Spleen (tissue), 11 donors: ENCODE data around the gene TES. TPM values are rescaled to one million over a fixed set of nuclear protein-coding genes. Genes with fewer than 3 reads are reported as not detected.

Experiments
- DNase-seq: peaks from one replicate; pipeline ENCODE4 v3.0.0-alpha.2; 2020
- H3K27ac ChIP-seq, 8 donors: fragments of 200-600 bp; sonication (generic) in 7 of 8; 1 replicate in 4 of 8; 2 replicates in 4 of 8; pipeline versions ENCODE4 v1.5.0 to v1.8.0; 2016 to 2021; ENCODE audit warnings: inconsistent platforms in 4 of 8, mild to moderate bottlenecking in 4 of 8, moderate library complexity in 1 of 8
- H3K27me3 ChIP-seq, 7 donors: fragments of 200-600 bp; sonication (generic) in 6 of 7; replicated peaks in 1 of 7; 1 replicate in 4 of 7; 2 replicates in 3 of 7; pipeline versions ENCODE4 v1.5.0 to v1.8.0; 2016 to 2021; ENCODE audit warnings: inconsistent platforms in 3 of 7, mild to moderate bottlenecking in 1 of 7
- H3K36me3 ChIP-seq, 6 donors: fragments of 200-600 bp; sonication (generic) in 5 of 6; 1 replicate in 4 of 6; 2 replicates in 2 of 6; pipeline versions ENCODE4 v1.5.0 to v1.8.0; 2016 to 2021; ENCODE audit warnings: inconsistent platforms in 2 of 6
- H3K4me1 ChIP-seq, 6 donors: fragments of 200-600 bp; sonication (generic) in 5 of 6; 1 replicate in 3 of 6; 2 replicates in 3 of 6; pipeline versions ENCODE4 v1.5.0 to v1.8.0; 2016 to 2021; ENCODE audit warnings: inconsistent platforms in 3 of 6
- H3K4me3 ChIP-seq, 8 donors: fragments of 200-600 bp; sonication (generic) in 7 of 8; 1 replicate in 4 of 8; 2 replicates in 4 of 8; pipeline versions ENCODE4 v1.5.0 to v1.8.0; 2016 to 2021; ENCODE audit warnings: inconsistent platforms in 4 of 8, mild to moderate bottlenecking in 4 of 8, moderate library complexity in 2 of 8
- H3K9me3 ChIP-seq, 8 donors: fragments of 200-600 bp; sonication (generic) in 7 of 8; 1 replicate in 4 of 8; 2 replicates in 4 of 8; pipeline versions ENCODE4 v1.5.0 to v1.8.0; 2016 to 2021; ENCODE audit warnings: inconsistent platforms in 4 of 8
- CTCF ChIP-seq, 11 experiments: fragments of 200-600 bp in 7 of 11; fragments of 450-650 bp in 4 of 11; sonication (generic) in 4 of 11; IDR thresholded peaks in 8 of 11; conservative IDR thresholded peaks in 3 of 11; 1 replicate in 7 of 11; 2 replicates in 4 of 11; pipeline versions ENCODE4 v1.4.0 to v1.8.0; 2016 to 2021; ENCODE audit warnings: antibody characterized with exemption in 11 of 11, inconsistent platforms in 4 of 11, mild to moderate bottlenecking in 1 of 11
- POLR2A ChIP-seq, 3 donors: fragments of 450-650 bp; IDR thresholded peaks; one replicate each; pipeline ENCODE4 v1.5.1; 2017; ENCODE audit warnings: antibody characterized with exemption in 3 of 3, mild to moderate bottlenecking in 1 of 3
- POLR2AphosphoS5 ChIP-seq, 3 donors: sonication (generic); formaldehyde crosslinking; IDR thresholded peaks; one replicate each; pipeline ENCODE4 v1.5.1; 2017; ENCODE audit warnings: antibody characterized with exemption in 3 of 3
- WGBS, 5 donors: extraction: QIAGEN DNeasy Blood & Tissue Kit in 3 of 5; methylation state at CpG; one replicate each; pipeline versions ENCODE4 v1.1.5 to v1.1.7; 2013 to 2018; 5-methylcytosine and 5-hydroxymethylcytosine counted together
- intact Hi-C: fragments of 100-400 bp; cut with DNase I; formaldehyde crosslinking; loops from one replicate; pipeline ENCODE4 v1.15.0; 2023; ENCODE audit warnings: low total_unique reads
- polyA plus RNA-seq, 3 donors: library from polyadenylated mRNA; stranded (reverse); fragments of 200-250 nt; gene quantifications; one replicate each; pipeline ENCODE4 v1.2.1, GENCODE V29; 2013
- total RNA-seq, 7 donors: library from RNA; depleted of rRNA in 3 of 7; stranded (reverse); fragments of >200 nt in 3 of 7; fragmentation: NEBNext Ultra II Directional in 4 of 7; extraction: Animal tissue kit (Norgen Biotek cat#: 25700) in 4 of 7; gene quantifications; one replicate each; pipeline versions ENCODE4 v1.1.0 to v1.2.1, GENCODE V29; 2016 to 2021
- donor health status: healthy with polysubstance abuse.
- donor health status: DM: no; HTN: no; CAD: no; lungs with moderate emphysema.
- donor health status: DM: no; HTN: no; CAD: no.
- donor health status: Bipolar disorder and iron deficiency.
- donor health status: healthy.
- donor health status: DM: no; HTN: no; CAD: no.
- donor health status: DM: yes; HTN: yes; CAD: no.

Gene TES
- total and polyA plus RNA-seq, 10 donors: 28.5 to 79.7 (median 62.2) TPM

GRCh38 chr7:116224492-116225098 lies 14.3 kb downstream of the TES start:
- H3K9me3 ChIP-seq: no peaks in the 10 kb centered on the region
- WGBS, 5 donors: 33 to 65% (median 54%) methylated on average over 2 of the region's 2 CpGs
- H3K36me3 ChIP-seq: no peaks in the 10 kb centered on the region
- no peak for TF ChIP-seq POLR2AphosphoS5 (IDR thresholded peaks at IDR 0.05)
- TF ChIP-seq CTCF (IDR thresholded peaks at IDR 0.05 in 8 of 11, conservative IDR thresholded peaks at IDR 0.05 in 3 of 11): no peak
- TF ChIP-seq POLR2A (IDR thresholded peaks at IDR 0.05): no peak
- intact Hi-C loops: no loop called here
- H3K27me3 ChIP-seq: no peaks in the 10 kb centered on the region
- peaks cover 5 to 97% (median 49%) of the 10 kb centered on the region in 6 donors for H3K4me1 ChIP-seq
- H3K4me3 ChIP-seq: no peak overlapping the region
- DNase-seq: no peak
- H3K27ac ChIP-seq: peak overlapping the region in 1 of 8 donors; percentile 2

GRCh38 chr7:116225860-116226259 lies 15.5 kb downstream of the TES start:
- H3K27ac ChIP-seq: no peak overlapping the region
- DNase-seq: no peak
- H3K27me3 ChIP-seq: no peaks in the 10 kb centered on the region
- H3K9me3 ChIP-seq: no peaks in the 10 kb centered on the region
- H3K36me3 ChIP-seq: no peaks in the 10 kb centered on the region
- H3K4me3 ChIP-seq: no peak overlapping the region
- intact Hi-C loops: no loop called here
- H3K4me1 ChIP-seq: peaks cover 16 to 97% (median 56%) of the 10 kb centered on the region in 6 donors
- no peak for TF ChIP-seq POLR2A (IDR thresholded peaks at IDR 0.05)
- TF ChIP-seq CTCF (IDR thresholded peaks at IDR 0.05 in 8 of 11, conservative IDR thresholded peaks at IDR 0.05 in 3 of 11): no peak
- no peak for TF ChIP-seq POLR2AphosphoS5 (IDR thresholded peaks at IDR 0.05)

GRCh38 chr7:116226664-116227063 lies 16.3 kb downstream of the TES start:
- Histone ChIP-seq H3K27me3 (no peaks in the 10 kb centered on the region), H3K27ac (no peak overlapping the region), H3K4me3 (no peak overlapping the region), H3K36me3 (no peaks in the 10 kb centered on the region), H3K4me1 (peaks cover 18 to 97% (median 57%) of the 10 kb centered on the region in 6 donors), H3K9me3 (no peaks in the 10 kb centered on the region)
- TF ChIP-seq POLR2AphosphoS5 (IDR thresholded peaks at IDR 0.05) (no peak), POLR2A (IDR thresholded peaks at IDR 0.05) (no peak), CTCF (IDR thresholded peaks at IDR 0.05 in 8 of 11, conservative IDR thresholded peaks at IDR 0.05 in 3 of 11) (no peak)
- WGBS, 5 donors: 85 to 91% (median 89%) methylated on average over 2 of the region's 2 CpGs
- no peak for DNase-seq
- intact Hi-C loops: no loop called here

GRCh38 chr7:116227678-116228239 lies 17.4 kb downstream of the TES start:
- Histone ChIP-seq H3K4me3 (no peak overlapping the region), H3K27me3 (no peaks in the 10 kb centered on the region), H3K9me3 (no peaks in the 10 kb centered on the region), H3K4me1 (peaks cover 26 to 97% (median 60%) of the 10 kb centered on the region in 6 donors), H3K27ac (no peak overlapping the region), H3K36me3 (no peaks in the 10 kb centered on the region)
- WGBS, 5 donors: 88 to 93% (median 91%) methylated on average over 2 of the region's 2 CpGs
- intact Hi-C loops: no loop called here
- DNase-seq: no peak
- TF ChIP-seq CTCF (IDR thresholded peaks at IDR 0.05 in 8 of 11, conservative IDR thresholded peaks at IDR 0.05 in 3 of 11) (no peak), POLR2AphosphoS5 (IDR thresholded peaks at IDR 0.05) (no peak), POLR2A (IDR thresholded peaks at IDR 0.05) (no peak)
